Ovary (tissue), 9 donors: Measurements from ENCODE around the gene DGKA. TPM values are rescaled to one million over a fixed set of nuclear protein-coding genes. Genes with fewer than 3 reads are reported as not detected.
"Not testable (repeated sequence)": the region's sequence is repeated elsewhere in the genome, so short reads cannot be mapped to it uniquely, and the experiment has no call there.

Experiments
- DNase-seq, 5 donors: peaks; one replicate each; pipeline ENCODE4 v3.0.0-alpha.2; 2019 to 2020
- H3K27ac ChIP-seq, 2 donors: fragments of 200-600 bp; one replicate each; pipeline versions ENCODE4 v1.5.1 to v1.8.0; 2019 to 2022
- H3K27me3 ChIP-seq: fragments of 200-600 bp; one replicate; pipeline ENCODE4 v1.8.0; 2022
- H3K36me3 ChIP-seq: fragments of 200-600 bp; sonication (generic); one replicate; pipeline ENCODE4 v1.5.1; 2019
- H3K4me1 ChIP-seq: one replicate; pipeline ENCODE4 v1.8.1; 2013; ENCODE audit warnings: mild to moderate bottlenecking, moderate library complexity; ENCODE audit not compliant: insufficient read depth
- H3K4me3 ChIP-seq: fragments of 200-600 bp; sonication (generic); one replicate; pipeline ENCODE4 v1.5.1; 2017
- H3K9me3 ChIP-seq, 2 donors: fragments of 200-600 bp in 1 of 2; sonication (generic) in 1 of 2; one replicate each; pipeline versions ENCODE4 v1.5.1 to v1.8.1; 2013 to 2019; ENCODE audit warnings: mild to moderate bottlenecking in 1 of 2, moderate library complexity in 1 of 2
- EP300 ChIP-seq: sonication (generic); formaldehyde crosslinking; IDR thresholded peaks from one replicate; pipeline ENCODE4 v1.6.1; 2017; ENCODE audit warnings: antibody characterized with exemption
- POLR2A ChIP-seq: fragments of 450-650 bp; IDR thresholded peaks from one replicate; pipeline ENCODE4 v1.6.1; 2017; ENCODE audit warnings: antibody characterized with exemption, mild to moderate bottlenecking, moderate library complexity
- WGBS, 3 donors: extraction: QIAGEN DNeasy Blood & Tissue Kit in 1 of 3; methylation state at CpG; one replicate each; pipeline versions ENCODE4 v1.1.5 to v1.1.7; 2013 to 2017; 5-methylcytosine and 5-hydroxymethylcytosine counted together
- intact Hi-C, 4 donors: fragments of 100-400 bp; cut with DNase I; formaldehyde crosslinking; loops; one replicate each; pipeline versions ENCODE4 v1.11.0 to v1.15.1; 2022 to 2023
- polyA plus RNA-seq, 2 donors: library from polyadenylated mRNA; stranded (reverse); fragments of 200-250 nt in 1 of 2; fragments of 350-450 nt in 1 of 2; fragmentation: Illumina TruSeq in 1 of 2; extraction: RNeasy Lipid Tissue Mini Kit (QIAGEN cat#74804) in 1 of 2; gene quantifications; one replicate each; pipeline ENCODE4 v1.2.3, GENCODE V29; 2013 to 2014
- total RNA-seq, 7 donors: library from RNA; depleted of rRNA in 2 of 7; stranded (reverse); fragments of >200 nt in 2 of 7; fragmentation: NEBNext Ultra II Directional in 3 of 7; extraction: Animal tissue kit (Norgen Biotek cat#: 25700) in 3 of 7; gene quantifications; one replicate each; pipeline versions ENCODE4 v1.1.0 to v1.2.4, GENCODE V29; 2016 to 2023
- TF ChIP-seq, protein P1 (sequence below), 3 donors: fragments of 450-650 bp in 2 of 3; fragments of 200-600 bp in 1 of 3; IDR thresholded peaks; one replicate each; pipeline versions ENCODE4 v1.5.1 to v1.8.0; 2016 to 2022; ENCODE audit warnings: antibody characterized with exemption in 3 of 3, mild to moderate bottlenecking in 1 of 3
- donor health status: DM: no; HTN: no; CAD: no; lungs with moderate emphysema.
- donor health status: DM: no; HTN: no; CAD: no.
- donor health status: Bipolar disorder and iron deficiency.
- donor health status: DM: yes; HTN: yes; CAD: no.
- donor health status: DM: no; HTN: no; CAD: no.
- donor health status: DM: yes; HTN: yes; CAD: no.

The DGKA gene
- total and polyA plus RNA-seq, 9 donors: 13.3 to 50.1 (median 26.0) TPM

DNA sequence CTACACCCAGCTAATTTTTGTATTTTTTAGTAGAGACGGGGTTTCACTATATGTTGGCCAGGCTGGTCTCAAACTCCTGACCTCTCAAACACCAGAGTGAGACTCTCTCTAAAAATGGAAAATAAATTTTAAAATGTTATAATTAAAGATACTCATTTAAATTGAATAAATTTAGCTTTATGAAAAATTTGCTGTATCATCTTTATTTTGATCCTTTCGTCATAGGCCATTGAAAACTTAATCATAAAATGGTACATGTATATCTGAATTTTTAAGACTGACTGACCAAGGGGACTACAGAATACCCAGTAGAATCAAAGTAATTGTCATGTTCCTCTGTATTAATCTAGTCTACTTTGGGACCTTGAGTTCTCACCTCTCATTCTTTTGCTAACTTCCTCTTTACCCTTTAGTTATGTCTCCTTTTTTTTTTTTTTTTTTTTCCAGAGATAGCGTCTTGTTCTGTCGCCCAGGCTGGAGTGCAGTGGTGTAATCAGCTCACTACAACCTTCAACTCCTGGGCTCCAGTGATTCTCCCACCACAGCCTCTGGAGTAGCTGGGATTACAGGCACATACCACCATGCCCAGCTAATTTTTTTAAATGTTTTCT is 52.4 kb downstream of the DGKA start:
- no peaks in the 10 kb centered on the region for H3K36me3 ChIP-seq
- DNase-seq: no peak
- intact Hi-C loops: no loop called here

DNA sequence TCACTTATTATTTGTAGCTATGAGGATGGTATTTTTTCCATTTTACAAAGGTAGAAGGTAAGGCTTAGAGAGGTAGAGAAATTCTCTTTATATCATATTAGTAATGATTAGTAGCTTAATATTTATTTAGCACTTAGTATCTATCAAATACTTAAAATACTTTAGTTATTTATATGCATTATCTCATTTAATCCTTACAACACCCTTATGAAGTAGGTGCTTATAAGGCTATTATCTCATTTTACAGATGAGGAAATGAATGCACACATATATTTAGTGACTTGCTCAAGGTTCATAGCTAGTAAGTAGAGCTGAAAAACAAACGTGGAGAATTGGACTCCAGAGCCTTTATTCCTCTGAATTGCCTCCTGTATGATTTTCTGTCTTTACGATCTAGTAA is 53.9 kb downstream of the DGKA start:
- intact Hi-C loops: no loop called here
- Histone ChIP-seq H3K9me3 (no peaks in the 10 kb centered on the region), H3K4me3 (no peak overlapping the region), H3K27ac (no peak overlapping the region), H3K4me1 (no peaks in the 10 kb centered on the region), H3K36me3 (no peaks in the 10 kb centered on the region), H3K27me3 (no peaks in the 10 kb centered on the region)
- DNase-seq: no peak
- 73 to 75% (median 74%) methylated on average over 2 of the region's 2 CpGs for WGBS, 3 donors
- TF ChIP-seq EP300: no peak
- TF ChIP-seq, protein P1, sequence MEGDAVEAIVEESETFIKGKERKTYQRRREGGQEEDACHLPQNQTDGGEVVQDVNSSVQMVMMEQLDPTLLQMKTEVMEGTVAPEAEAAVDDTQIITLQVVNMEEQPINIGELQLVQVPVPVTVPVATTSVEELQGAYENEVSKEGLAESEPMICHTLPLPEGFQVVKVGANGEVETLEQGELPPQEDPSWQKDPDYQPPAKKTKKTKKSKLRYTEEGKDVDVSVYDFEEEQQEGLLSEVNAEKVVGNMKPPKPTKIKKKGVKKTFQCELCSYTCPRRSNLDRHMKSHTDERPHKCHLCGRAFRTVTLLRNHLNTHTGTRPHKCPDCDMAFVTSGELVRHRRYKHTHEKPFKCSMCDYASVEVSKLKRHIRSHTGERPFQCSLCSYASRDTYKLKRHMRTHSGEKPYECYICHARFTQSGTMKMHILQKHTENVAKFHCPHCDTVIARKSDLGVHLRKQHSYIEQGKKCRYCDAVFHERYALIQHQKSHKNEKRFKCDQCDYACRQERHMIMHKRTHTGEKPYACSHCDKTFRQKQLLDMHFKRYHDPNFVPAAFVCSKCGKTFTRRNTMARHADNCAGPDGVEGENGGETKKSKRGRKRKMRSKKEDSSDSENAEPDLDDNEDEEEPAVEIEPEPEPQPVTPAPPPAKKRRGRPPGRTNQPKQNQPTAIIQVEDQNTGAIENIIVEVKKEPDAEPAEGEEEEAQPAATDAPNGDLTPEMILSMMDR (IDR thresholded peaks at IDR 0.05): no peak
- no peak for TF ChIP-seq POLR2A

More for the DNA sequence above, 52.4 kb downstream of the DGKA start:
- 63 to 66% (median 66%) methylated on average over 4 of the region's 4 CpGs for WGBS, 3 donors
- H3K27ac ChIP-seq: no peak overlapping the region
- no peak overlapping the region for H3K4me3 ChIP-seq
- no peaks in the 10 kb centered on the region for H3K4me1 ChIP-seq
- TF ChIP-seq POLR2A (no peak), EP300 (no peak)
- TF ChIP-seq, protein P1 (IDR thresholded peaks at IDR 0.05): no peak
- H3K27me3 ChIP-seq: no peaks in the 10 kb centered on the region
- H3K9me3 ChIP-seq: no peaks in the 10 kb centered on the region

DNA sequence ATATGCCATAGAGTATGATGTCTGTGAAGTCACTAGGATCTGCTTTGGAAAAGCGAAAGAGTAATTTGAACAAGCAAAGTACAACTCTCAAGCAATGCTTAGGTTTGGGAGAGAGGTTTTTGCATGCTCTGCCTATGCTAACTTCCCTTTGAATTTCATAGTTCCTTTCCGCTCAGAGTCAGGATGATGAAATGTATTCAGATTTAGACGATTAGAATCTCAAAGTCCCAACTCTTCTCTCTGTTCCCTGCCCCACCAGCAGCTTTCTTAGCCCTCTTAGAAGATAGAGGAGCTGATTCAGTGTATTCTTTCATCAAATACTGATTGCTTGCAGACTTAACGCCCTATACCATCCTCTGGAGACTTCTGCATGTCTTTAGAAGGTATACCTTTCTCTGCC is 54.4 kb downstream of the DGKA start:
- WGBS, 3 donors: 90 to 94% (median 93%) methylated on average over 4 of the region's 4 CpGs
- H3K36me3 ChIP-seq: no peaks in the 10 kb centered on the region
- DNase-seq: no peak
- no peaks in the 10 kb centered on the region for H3K4me1 ChIP-seq
- H3K27ac ChIP-seq: no peak overlapping the region
- H3K9me3 ChIP-seq: no peaks in the 10 kb centered on the region
- H3K4me3 ChIP-seq: no peak overlapping the region
- TF ChIP-seq POLR2A: no peak
- TF ChIP-seq, protein P1 (IDR thresholded peaks at IDR 0.05): no peak
- TF ChIP-seq EP300: no peak
- H3K27me3 ChIP-seq: no peaks in the 10 kb centered on the region
- intact Hi-C loops: no loop called here

DNA sequence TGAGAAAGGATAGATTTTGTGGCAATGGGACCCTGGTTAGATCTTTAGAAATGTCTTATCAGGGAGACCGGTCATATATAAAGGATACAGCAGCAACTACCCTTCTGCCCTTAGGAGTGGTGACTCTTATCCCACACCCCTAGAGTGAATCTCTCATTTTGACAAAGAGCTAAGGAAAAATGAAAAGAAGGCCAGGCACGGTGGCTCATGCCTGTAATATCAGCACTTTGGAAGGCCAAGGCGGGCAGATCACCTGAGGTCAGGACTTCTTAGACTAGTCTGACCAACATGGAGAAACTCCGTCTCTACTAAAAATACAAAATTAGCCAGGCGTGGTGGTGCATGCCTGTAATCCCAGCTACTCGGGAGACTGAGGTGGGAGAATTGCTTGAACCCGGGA is 55.0 kb downstream of the DGKA start:
- H3K27ac ChIP-seq, H3K4me3 ChIP-seq, H3K36me3 ChIP-seq, H3K27me3 ChIP-seq, intact Hi-C loops, DNase-seq, H3K4me1 ChIP-seq, H3K9me3 ChIP-seq: not testable (repeated sequence)
- WGBS, 3 donors: 91 to 95% (median 94%) methylated on average over 7 of the region's 7 CpGs

DNA sequence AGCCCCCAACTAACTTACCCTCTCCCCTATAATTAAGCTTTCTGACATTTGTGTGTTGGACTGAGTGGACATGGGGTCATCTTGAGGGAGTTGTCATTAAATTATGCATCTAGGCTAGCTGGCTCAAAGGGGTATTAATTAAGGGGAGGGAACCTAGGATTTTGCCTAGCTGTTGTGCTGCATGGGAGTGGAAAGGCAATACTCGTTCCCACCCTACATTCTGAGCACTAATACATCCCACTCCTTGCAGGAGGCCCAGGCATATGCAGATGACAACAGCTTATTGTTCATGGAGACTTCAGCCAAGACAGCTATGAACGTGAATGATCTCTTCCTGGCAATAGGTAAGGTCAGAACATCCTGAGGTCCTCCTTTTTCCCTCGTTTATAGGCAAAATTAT is 60.1 kb downstream of the DGKA start:
- Histone ChIP-seq H3K9me3 (no peaks in the 10 kb centered on the region), H3K27me3 (no peaks in the 10 kb centered on the region), H3K36me3 (no peaks in the 10 kb centered on the region), H3K27ac (no peak overlapping the region), H3K4me3 (no peak overlapping the region), H3K4me1 (peaks cover 1% of the 10 kb centered on the region)
- no peak for DNase-seq
- intact Hi-C loops: loop anchor here in 1 of 4 donors (10.0 kb wide), 1 partner anchor 54 kb away; the partner anchor contains the start of gene RPS26
- TF ChIP-seq, protein P1 (IDR thresholded peaks at IDR 0.05): no peak
- TF ChIP-seq POLR2A (no peak), EP300 (no peak)
- WGBS, 3 donors: 80 to 84% (median 82%) methylated on average over 3 of the region's 3 CpGs
